GM12878 (cell line): ENCODE data around the gene LYRM2. TPM values are rescaled to one million over a fixed set of nuclear protein-coding genes. Genes with fewer than 3 reads are reported as not detected.

Experiments used
- ATAC-seq: fragments of 200-7000 bp; cut with Tn5 transposase; 3 replicates; pipeline ENCODE4 v1.9.1; 2020; ENCODE audit warnings: mild to moderate bottlenecking, moderate library complexity
- BruUV-seq: library from RNA; stranded (reverse); fragments of 400-500 nt; replicated peaks from 2 replicates; lab custom pipeline; 2021; lab: Mats Ljungman, UMichigan
- CTCF ChIA-PET: fragments of 300-600 bp; sonication (Branson Sonifier 250); formaldehyde crosslinking; extraction: SDS; loops from one replicate; lab custom pipeline; 2021; ENCODE audit warnings: inconsistent platforms; lab: Yijun Ruan, JAX
- POLR2A ChIA-PET: fragments of 350-600 bp; formaldehyde crosslinking; extraction: SDS; loops from one replicate; lab custom pipeline; 2021; ENCODE audit warnings: inconsistent platforms; lab: Charles Lee
- RAD21 ChIA-PET: fragments of 300-600 bp; sonication (Branson Sonifier 250); formaldehyde crosslinking; loops from one replicate; lab custom pipeline; 2023; ENCODE audit warnings: antibody characterized with exemption; ENCODE audit not compliant: unreplicated experiment; lab: Charles Lee
- SMC1A ChIA-PET: fragments of 300-600 bp; sonication (Branson Sonifier 250); formaldehyde crosslinking; loops from one replicate; lab custom pipeline; 2023; ENCODE audit not compliant: unreplicated experiment, uncharacterized antibody; lab: Charles Lee
- DNase-seq: peaks from one replicate; pipeline ENCODE4 v3.0.0-alpha.2; 2011; ENCODE audit warnings: low read depth, low spot score
- FAIRE-seq: peaks from 3 replicates; lab custom pipeline; 2011; peaks lifted over from hg19 to GRCh38; lab: Jason Lieb, UNC
- H2AFZ ChIP-seq: 2 replicates; pipeline ENCODE4 v1.6.0; 2011; ENCODE audit warnings: low read depth, low read length, control low read depth; ENCODE audit not compliant: control insufficient read depth
- H3K27ac ChIP-seq: 2 replicates; pipeline ENCODE4 v1.5.1; 2011; ENCODE audit warnings: control low read depth; ENCODE audit not compliant: control insufficient read depth, insufficient read depth
- H3K27me3 ChIP-seq, 2 experiments: replicated peaks in 1 of 2; 2 replicates each; pipeline versions ENCODE4 v1.6.0 to v1.6.1; 2011; ENCODE audit warnings: low read length in 1 of 2; ENCODE audit not compliant: control insufficient read depth in 2 of 2, insufficient read depth in 2 of 2
- H3K36me3 ChIP-seq, 2 experiments: 2 replicates each; pipeline ENCODE4 v1.5.1; 2011; ENCODE audit warnings: low read length in 1 of 2; ENCODE audit not compliant: control insufficient read depth in 2 of 2, insufficient read depth in 2 of 2
- H3K4me1 ChIP-seq: 2 replicates; pipeline ENCODE4 v1.6.1; 2011; ENCODE audit warnings: mild to moderate bottlenecking, low read length, moderate library complexity, mixed read lengths; ENCODE audit not compliant: control insufficient read depth, insufficient read depth
- H3K4me2 ChIP-seq: 2 replicates; pipeline ENCODE4 v1.6.0; 2011; ENCODE audit warnings: control low read depth; ENCODE audit not compliant: control insufficient read depth, insufficient read depth
- H3K4me3 ChIP-seq: fragments of 200-600 bp; sonication (generic); 2 replicates; pipeline ENCODE4 v1.5.1; 2016
- H3K79me2 ChIP-seq: 2 replicates; pipeline ENCODE4 v1.6.0; 2011; ENCODE audit warnings: low read length; ENCODE audit not compliant: control insufficient read depth, insufficient read depth
- H3K9ac ChIP-seq: 2 replicates; pipeline ENCODE4 v1.8.0; 2011; ENCODE audit warnings: low read length, control low read depth, mixed read lengths; ENCODE audit not compliant: control insufficient read depth, insufficient read depth
- H3K9me3 ChIP-seq: replicated peaks from 3 replicates; pipeline ENCODE4 v1.5.1; 2011; ENCODE audit warnings: mild to moderate bottlenecking, low read length; ENCODE audit not compliant: control insufficient read depth, insufficient read depth
- H4K20me1 ChIP-seq: 2 replicates; pipeline ENCODE4 v1.6.0; 2011; ENCODE audit not compliant: control insufficient read depth, insufficient read depth
- BCLAF1 ChIP-seq: fragments of 450-650 bp; IDR thresholded peaks from 2 replicates; pipeline ENCODE4 v1.6.1; 2017; ENCODE audit warnings: antibody characterized with exemption, mild to moderate bottlenecking, moderate library complexity
- CHD1 ChIP-seq: IDR thresholded peaks from 2 replicates; pipeline ENCODE4 v1.6.1; 2012; ENCODE audit warnings: low read depth, low read length, improper control_type of control experiment
- HDAC6 ChIP-seq: fragments of 200-600 bp; sonication (generic); IDR thresholded peaks from one replicate; pipeline ENCODE4 v1.8.0; 2017; ENCODE audit warnings: antibody characterized with exemption; ENCODE audit not compliant: unreplicated experiment
- RAD21 ChIP-seq: IDR thresholded peaks from 2 replicates; pipeline ENCODE4 v1.6.1; 2011; ENCODE audit warnings: mild to moderate bottlenecking, low read depth, low read length, moderate library complexity; ENCODE audit not compliant: insufficient read depth
- RELB ChIP-seq: fragments of 450-650 bp; IDR thresholded peaks from 2 replicates; pipeline ENCODE4 v1.6.1; 2017; ENCODE audit warnings: low read depth, mild to moderate bottlenecking, moderate library complexity
- SP1 ChIP-seq: IDR thresholded peaks from one replicate; pipeline ENCODE4 v1.6.1; 2011; ENCODE audit warnings: low read depth, low read length
- WGBS: methylation state at CpG from one replicate; pipeline ENCODE4 v1.1.6; 2016; ENCODE audit warnings: low lambda C conversion rate; ENCODE audit not compliant: insufficient replicate concordance, insufficient coverage; ENCODE audit errors: missing lambda C conversion rate; 5-methylcytosine and 5-hydroxymethylcytosine counted together
- in situ Hi-C: fragments of 300-500 bp; cut with MboI; formaldehyde crosslinking; loops from 9 replicates; pipeline ENCODE4 v1.14.3; 2018; ENCODE audit warnings: mixed read lengths
- intact Hi-C: fragments of 100-400 bp; cut with micrococcal nuclease; formaldehyde crosslinking; loops from one replicate; pipeline ENCODE4 v1.14.2; 2022; ENCODE audit not compliant: unreplicated experiment
- polyA plus RNA-seq, 11 experiments: library from polyadenylated mRNA; depleted of rRNA in 4 of 11; unstranded in 6 of 11; stranded (reverse) in 5 of 11; fragments of >200 nt; fragmentation: Nextera tagmentation in 4 of 11; fragmentation: Illumina TruSeq in 1 of 11; extraction: Ambion mirVana in 4 of 11; extraction: Trizol in 1 of 11; gene quantifications; 1 replicate in 1 of 11; 2 replicates in 10 of 11; pipeline versions ENCODE4 v1.2.1 to v1.2.3, GENCODE V29; 2011 to 2016; ENCODE audit warnings: inconsistent platforms in 2 of 11, missing spikeins in 2 of 11, low read depth in 1 of 11
- total RNA-seq, 4 experiments: library from RNA; depleted of rRNA in 3 of 4; stranded (reverse); fragments of >200 nt in 3 of 4; fragmentation: Illumina TruSeq in 1 of 4; extraction: Trizol in 1 of 4; gene quantifications; 2 replicates each; pipeline versions ENCODE4 v1.2.1 to v1.2.3, GENCODE V29; 2013 to 2021

Gene LYRM2
- total and polyA plus RNA-seq, 10 of the 15 experiments (the other 5 are each of a cell fraction or from before 2014, with no cell fraction given), result 17.2 to 75.0 (median 30.9) TPM

- TF ChIP-seq BCLAF1 (no peak), CHD1 (no peak)
Observed at GRCh38 chr6:89661559-89661958, 23.0 kb upstream of the LYRM2 start (continued).

GRCh38 chr6:89660981-89661380, 22.4 kb upstream of the LYRM2 start:
- no TSS peak for BruUV-seq
- CTCF ChIA-PET, result interaction anchor here (1.0 kb wide), 2 partner anchors 9 to 288 kb away, joined by 3 read pairs; no protein-coding TSS in a partner anchor
- in situ Hi-C loops (no loop called here), intact Hi-C loops (no loop called here)
- no peaks in the 10 kb centered on the region; the same call in 1 of the 2 replicates for H4K20me1 ChIP-seq
- POLR2A ChIA-PET, result no interaction called here
- H2AFZ ChIP-seq, result no peak overlapping the region
- no peak overlapping the region for H3K4me2 ChIP-seq
- RAD21 ChIA-PET, result no interaction called here
- SMC1A ChIA-PET, result no interaction called here
- no peaks in the 10 kb centered on the region for H3K79me2 ChIP-seq
- no peak overlapping the region for H3K4me3 ChIP-seq
- no peaks in the 10 kb centered on the region for H3K27me3 ChIP-seq
- H3K9ac ChIP-seq, result no peak overlapping the region
- no peak for ATAC-seq
- no peak overlapping the region for H3K27ac ChIP-seq
- no peak for FAIRE-seq
- TF ChIP-seq SP1 (no peak), RAD21 (no peak), HDAC6 (no peak), RELB (no peak)
- H3K9me3 ChIP-seq, result no peaks in the 10 kb centered on the region
- no peak for DNase-seq
- no peaks in the 10 kb centered on the region for H3K4me1 ChIP-seq
- H3K36me3 ChIP-seq, result peaks cover 11 to 29% of the 10 kb centered on the region in 2 experiments
- WGBS, result 94% methylated on average over 4 of the region's 4 CpGs
